Hippocampal formation (tissue), 2 donors: ENCODE data around the gene DEPDC7.
A peak's percentile ranks its signal among the peaks of the same experiment; 100 is the strongest.
"Not testable (repeated sequence)": the region's sequence is repeated elsewhere in the genome, so short reads cannot be mapped to it uniquely, and the experiment has no call there.

Experiments used
- DNase-seq, 2 donors: peaks; one replicate each; lab custom pipeline; 2025; lab: John Stamatoyannopoulos, UW

The DEPDC7 gene

DNA sequence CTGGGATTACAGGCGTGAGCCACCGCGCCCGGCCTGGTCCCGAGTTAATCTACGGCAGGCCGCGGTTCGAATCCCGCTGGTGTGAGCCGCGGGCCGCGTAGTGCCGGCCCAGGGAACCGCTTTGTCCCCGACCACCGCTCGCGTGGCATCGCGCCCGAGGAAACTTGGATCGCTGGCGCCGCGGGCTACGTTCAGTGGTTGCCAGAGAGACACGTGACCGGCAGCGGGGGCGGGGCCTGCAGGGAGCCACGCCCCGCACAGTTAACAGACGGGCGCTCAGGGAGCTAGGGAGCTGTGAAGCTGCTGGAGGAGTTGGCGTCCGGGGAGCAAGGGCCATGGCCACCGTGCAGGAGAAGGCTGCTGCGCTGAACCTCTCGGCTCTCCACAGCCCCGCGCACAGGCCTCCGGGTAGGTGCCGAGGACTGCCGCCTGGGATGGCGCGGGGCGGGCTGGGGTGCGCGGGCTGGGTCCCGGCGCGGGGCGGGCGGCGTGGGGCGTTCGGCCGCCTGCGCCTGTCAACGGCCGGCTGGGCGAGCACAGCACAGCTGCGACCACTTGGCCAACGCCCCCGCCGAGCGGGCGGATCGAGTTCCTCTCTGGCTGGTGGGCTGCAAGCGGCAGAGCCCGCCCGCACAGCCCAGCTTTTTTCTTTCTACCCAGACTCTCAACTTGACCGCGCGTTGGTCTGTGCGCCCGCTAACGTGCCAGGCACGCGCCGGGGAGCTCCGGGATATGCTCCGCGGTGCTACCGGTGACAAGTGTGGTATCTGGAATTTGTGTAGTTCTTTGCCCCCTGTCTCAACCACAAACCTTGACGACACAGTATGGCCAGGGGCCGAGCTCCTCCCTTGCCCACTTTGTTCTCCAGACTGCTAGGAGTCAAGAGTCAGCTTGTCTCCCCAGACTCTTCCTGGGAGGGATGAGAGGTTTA is at the start of gene DEPDC7:
Gene DEPDC7, plus strand, starts transcription at position 258 of the 931 bp plus-strand sequence. Its CDS starts 78 bp downstream, at position 336.
- DNase-seq = peak; percentile 84 to 89

GRCh38 chr11:32968541-32968940 is 47.1 kb upstream of the DEPDC7 start:
- no peak for DNase-seq

DNA sequence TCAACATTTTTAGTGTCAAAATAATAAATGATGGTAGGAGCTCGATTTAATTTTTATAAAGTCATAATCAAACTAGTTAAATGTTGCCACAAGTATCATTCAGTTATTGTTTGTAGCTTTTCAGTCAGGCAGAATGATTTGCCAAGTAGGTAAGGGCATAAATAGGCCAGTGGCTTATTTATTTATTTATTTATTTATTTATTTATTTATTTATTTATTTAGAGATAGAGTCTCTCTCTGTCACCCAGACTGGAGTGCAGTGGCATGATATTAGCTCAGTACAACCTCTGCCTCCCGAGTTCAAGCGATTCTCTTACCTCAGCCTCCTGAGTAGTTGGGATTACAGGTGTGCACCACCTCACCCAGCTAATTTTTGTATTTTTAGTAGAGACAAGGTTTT is 43.4 kb upstream of the DEPDC7 start:
- not testable (repeated sequence) for DNase-seq

GRCh38 chr11:32972781-32973180 is 42.9 kb upstream of the DEPDC7 start:
- no peak for DNase-seq

DNA sequence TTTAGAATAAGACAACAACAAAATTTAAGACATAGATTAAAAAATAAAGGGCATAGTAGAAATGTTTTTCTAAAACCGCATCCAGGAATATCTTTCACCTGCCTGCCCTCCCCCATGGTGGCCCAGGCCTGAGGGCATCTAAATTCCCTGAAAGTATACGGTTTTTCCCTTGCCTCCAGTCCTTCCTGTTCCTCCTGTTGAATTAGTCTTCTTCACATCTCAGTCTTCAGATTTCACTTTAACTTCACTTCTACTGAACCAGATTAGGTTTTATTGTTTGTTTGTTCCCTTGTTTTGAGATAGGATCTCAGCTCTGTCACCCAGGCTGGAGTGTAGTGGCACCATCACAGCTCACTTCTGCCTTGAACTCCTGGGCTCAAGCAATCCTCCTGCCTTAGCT is 33.1 kb upstream of the DEPDC7 start:
- DNase-seq = no peak

DNA sequence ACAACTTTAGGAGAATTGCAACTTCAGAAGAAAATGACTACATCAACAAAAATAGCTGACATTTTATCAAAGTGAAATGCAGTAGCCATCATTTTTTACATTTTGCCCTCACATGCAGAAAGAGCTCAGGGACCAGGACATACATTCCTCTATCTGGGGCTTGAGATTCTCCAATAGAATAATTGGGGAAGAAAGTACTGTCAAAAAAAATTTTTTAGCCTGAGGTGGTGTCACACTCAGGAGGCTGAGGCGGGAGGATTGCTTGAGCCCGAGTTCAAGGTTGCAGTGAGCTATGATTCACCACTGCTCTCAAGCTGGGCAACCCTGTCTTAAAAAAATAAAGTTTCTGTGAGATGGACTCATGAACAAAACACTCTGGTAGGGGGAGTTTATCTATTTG is 32.2 kb upstream of the DEPDC7 start:
- DNase-seq = no peak

GRCh38 chr11:32985600-32985999 is 30.1 kb upstream of the DEPDC7 start:
- no peak for DNase-seq

DNA sequence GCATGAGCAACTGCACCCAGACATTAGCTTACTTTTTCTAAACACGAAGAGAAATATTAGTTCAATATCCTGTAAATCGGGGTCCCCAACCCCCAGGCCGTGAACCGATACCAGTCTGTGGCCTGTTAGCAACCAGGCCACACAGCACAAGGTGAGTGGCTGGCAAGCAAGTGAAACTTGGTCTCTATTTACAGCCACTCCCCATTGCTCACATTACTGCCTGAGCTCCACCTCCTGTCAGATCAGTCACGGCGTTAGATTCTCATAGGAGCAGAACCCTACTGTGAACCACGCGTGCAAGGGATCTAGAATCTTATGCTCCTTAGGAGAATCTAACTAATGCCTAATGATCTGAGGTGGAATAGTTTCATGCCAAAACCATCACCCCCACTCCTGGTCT is 27.8 kb upstream of the DEPDC7 start:
- DNase-seq = no peak

DNA sequence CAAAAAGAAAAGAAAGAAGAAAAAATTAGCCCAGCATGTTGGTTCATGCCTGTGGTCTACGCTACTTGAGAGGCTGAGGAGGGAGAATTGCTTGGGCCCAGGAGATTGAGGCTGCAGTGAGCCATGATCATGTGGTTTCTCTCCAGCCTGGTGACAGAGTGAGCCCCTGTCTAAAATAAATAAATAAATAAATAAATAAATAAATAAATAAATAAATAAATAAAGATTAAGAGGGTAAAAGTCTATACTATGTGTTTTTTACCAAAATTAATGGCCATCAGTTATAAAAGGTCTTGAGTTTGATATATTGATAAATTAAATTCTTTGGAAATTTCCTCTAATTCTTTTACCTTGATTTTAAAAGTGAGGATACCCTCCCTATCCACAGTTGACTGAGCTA is 25.2 kb upstream of the DEPDC7 start:
- no peak for DNase-seq

DNA sequence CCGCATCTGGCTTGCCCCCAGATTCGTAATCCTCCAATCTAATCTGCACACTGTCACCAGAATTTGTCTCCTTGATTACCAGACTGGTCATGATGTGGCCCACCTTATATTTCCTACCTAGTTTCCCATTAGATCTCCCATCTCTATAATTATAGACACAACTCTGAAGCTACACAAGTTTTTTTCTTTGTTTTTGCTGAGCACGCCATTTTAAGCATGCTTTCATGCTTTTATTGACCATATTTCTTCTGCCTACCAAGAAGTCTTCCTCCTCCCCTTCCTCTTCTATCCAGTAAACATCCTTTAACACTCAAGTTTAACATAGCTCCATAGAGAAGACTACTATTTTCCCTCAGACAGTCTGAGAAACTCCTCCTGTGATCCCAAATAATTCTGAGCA is 24.3 kb upstream of the DEPDC7 start:
- no peak for DNase-seq

DNA sequence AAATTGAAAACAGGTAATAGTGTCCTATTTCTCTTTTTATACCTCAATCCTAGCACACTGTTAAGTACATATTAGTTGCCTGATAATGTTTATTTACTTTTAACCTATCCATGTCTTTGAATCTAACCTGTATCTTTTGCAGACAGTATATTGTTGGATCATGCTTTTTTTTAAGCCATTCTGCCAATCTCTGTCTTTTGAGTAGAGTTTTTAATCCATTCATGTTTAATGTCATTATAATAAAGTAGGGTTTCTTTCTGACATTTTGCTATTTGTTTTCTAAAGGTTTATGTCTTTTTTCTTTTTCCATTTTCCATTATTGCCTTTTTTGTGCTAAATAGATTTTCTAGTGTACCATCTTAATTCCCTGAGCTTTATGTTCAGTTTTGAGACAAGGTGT is 23.8 kb upstream of the DEPDC7 start:
- DNase-seq = no peak

GRCh38 chr11:33000181-33000580 is 15.5 kb upstream of the DEPDC7 start:
- DNase-seq = no peak

GRCh38 chr11:33001281-33001680 is 14.4 kb upstream of the DEPDC7 start:
- no peak for DNase-seq

DNA sequence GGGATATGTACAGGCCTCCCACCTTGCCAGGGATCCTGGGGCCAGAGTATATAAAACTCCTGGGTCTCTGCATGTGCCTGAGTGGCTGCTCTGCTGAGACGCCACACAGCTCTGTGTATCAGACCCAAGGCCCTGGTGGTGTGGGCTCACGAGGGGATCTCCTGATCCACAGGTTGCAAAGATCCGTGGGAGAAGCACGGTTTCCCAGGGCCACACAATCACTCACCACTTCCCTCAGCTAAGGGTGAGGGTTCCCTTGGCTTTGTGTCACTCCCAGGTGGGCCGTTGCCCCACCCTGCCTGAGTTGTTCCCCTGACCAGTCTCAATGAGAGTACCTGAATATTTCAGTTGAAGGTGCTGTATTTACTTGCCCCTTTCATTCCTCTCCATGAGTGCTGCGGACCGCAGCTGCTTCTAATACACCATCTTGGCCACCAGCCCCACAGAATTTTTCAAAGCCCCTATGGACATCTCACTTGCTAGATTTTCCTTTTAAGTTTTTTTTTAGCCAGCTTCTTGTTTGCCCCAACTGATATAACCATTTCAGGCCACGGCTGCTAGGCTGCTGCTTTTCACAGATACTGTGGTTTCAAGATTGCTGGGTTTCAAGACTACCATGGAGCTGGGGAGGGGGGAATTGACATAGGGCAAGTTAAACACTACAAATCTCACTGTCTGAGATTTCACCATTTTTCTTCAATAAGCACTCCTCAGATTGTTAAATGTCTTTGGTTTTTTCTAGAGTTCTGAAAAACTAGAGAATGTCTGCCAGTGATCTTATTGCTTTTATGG is 13.7 kb upstream of the DEPDC7 start:
- no peak for DNase-seq

DNA sequence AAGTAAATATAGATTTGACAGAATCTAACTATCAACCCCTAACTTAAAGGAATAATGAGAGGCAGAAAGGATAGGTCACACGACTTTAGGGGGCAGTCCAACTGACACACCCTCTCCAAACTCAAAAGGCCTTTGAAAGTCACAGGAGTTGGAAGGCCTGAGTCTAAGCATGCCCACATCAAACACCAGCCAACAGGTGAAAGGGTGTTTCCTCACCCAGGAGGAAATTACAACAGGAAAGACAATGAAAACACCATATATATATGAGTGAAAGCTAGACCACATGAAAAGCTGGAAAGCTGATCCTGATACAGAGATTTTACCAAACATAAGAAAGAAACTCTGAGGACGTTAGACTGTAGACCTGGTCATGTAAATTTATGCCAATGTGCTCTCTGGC is 10.5 kb upstream of the DEPDC7 start:
- DNase-seq = no peak

DNA sequence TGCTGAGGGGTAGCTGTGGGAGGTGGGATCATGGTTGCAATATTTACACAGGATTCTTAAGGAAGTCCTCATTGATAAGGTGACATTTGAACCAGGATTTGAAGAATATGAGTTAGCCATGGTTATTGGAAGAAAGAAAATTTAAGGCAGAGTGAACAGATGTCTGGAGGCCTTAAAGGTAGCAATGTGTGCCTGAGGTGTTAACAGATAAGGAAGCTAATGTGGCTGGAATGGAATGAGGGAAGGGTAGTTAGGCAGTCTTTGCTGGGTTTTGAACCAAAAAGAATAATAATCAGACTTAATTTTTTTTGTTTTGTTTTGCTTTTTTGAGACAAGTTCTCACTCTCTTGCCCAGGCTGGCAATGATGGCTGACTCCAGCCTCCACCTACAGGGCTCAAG is 9.7 kb upstream of the DEPDC7 start:
- DNase-seq = no peak

- DNase-seq = no peak
These were observed 1.9 kb upstream of the DEPDC7 start for GRCh38 chr11:33013755-33014154.

GRCh38 chr11:33016654-33017053 is 976 bp downstream of the DEPDC7 start:
- DNase-seq = no peak

GRCh38 chr11:33017478-33017877 is 1.8 kb downstream of the DEPDC7 start:
- no peak for DNase-seq

- no peak for DNase-seq
These were observed 2.3 kb downstream of the DEPDC7 start for GRCh38 chr11:33017965-33018364.

DNA sequence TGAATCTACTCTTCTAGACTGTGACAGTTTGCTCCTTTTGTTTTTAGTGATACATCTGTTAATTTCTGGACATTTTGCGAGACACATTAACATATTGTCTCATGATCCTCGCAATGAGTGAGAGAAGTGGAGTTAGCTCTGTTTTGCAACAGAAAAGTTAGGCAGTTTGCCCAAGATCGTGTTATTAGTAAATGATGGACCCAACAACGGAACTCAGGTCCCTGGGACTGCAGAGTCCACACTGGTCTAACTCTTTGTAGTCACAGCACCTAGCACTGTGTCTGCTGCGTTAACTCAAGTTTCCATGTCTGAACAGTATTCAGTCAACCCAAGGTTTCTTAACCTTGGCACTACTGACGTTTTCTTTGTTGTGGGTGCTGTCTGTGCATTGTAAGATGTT is 3.2 kb downstream of the DEPDC7 start:
- DNase-seq = no peak

- DNase-seq = no peak
These were observed 5.8 kb downstream of the DEPDC7 start for GRCh38 chr11:33021501-33021900.

DNA sequence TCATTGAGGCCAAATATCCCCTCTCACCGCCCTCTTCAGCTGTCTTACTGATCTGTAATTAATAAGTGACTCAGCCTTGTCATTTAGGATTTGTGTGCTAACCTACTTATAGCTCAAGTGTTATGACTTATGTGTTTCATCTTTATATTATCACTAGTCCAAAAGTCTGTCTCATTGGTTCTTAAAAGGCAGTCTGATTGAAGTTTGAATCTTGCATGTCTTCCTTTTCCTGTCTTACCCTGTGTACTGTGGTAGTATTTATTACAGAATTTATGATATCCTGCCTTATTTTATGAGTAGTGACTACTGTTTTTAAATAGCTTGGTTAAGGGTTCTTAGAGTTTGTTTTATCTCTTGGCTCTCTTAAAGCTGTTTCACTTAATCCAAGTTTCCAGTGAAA is 6.3 kb downstream of the DEPDC7 start:
- no peak for DNase-seq
